NCI-H187 treated with DMSO at 0.1 percent for 48 hours (cell line): Measurements from ENCODE around the gene BMP2K.

ENCODE experiments used
- DNase-seq: peaks from one replicate; lab custom pipeline; 2025; lab: John Stamatoyannopoulos, UW

Gene BMP2K

DNA sequence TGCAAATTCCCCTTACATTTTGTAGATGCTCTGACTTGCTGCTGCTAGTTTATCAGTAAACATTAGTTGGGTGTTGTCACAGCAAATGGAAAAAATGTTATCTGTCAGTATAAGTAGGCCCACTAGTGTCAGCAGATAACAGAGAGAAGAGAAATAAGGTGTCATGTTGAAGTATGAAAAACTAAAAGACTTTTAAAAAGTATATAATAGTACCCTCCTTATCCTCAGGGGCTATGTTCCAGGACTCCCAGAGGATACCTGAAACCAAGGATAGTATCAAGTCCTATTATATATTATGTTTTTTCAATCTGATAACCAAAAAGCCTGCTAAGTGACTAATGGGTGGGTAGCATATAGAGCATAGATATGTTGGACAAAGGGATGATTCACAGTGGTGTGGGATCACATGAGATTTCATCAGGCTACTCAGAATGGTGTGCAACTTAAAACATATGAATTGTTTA is 11.6 kb upstream of the BMP2K start:
- no peak for DNase-seq

DNA sequence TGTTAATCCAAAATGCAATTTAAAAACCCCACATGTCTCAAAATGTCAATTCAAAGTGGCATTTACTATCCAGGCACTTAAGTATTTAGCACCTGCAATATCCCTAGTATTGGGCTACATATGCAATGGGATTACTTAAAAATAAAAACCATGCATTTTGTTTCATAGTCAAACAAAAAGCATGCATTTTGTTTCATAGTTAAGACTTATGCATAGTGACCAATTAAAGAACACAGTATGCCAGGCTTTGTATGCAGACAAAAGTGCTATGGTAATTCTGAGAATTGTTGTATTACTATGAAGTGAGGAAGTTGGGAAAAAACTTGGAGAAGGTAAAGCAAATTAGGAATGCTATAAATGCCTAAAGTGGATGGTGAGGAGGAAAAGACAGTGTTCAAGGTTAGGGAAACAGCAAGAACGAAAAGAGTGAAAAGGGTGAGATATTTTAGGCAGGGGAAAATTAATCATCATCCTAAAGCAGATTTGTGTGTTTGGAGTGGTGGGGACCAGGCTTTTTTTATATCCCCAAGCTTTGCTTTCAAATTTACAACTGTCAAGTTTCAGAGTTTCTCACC is 10.6 kb upstream of the BMP2K start:
- no peak for DNase-seq

DNA sequence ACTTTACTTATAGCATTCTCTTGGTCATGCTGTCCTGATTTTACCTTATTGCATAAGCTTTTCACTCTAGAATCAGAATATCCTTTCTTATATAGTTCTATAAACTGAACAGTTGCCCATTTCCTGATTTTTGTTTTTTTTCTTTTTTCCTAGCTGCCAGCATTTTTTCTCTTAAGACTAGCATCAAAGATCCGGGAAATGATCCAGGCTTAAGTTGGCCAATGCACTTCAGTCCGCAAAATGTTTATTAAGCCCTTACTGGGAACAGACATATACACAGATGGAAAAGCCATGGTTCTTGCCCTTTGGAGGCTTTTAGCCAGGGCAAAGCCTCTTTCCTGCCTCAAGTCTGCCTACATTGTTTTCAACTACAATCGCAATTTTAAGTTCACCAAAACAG is 10.1 kb upstream of the BMP2K start:
- DNase-seq, result no peak

DNA sequence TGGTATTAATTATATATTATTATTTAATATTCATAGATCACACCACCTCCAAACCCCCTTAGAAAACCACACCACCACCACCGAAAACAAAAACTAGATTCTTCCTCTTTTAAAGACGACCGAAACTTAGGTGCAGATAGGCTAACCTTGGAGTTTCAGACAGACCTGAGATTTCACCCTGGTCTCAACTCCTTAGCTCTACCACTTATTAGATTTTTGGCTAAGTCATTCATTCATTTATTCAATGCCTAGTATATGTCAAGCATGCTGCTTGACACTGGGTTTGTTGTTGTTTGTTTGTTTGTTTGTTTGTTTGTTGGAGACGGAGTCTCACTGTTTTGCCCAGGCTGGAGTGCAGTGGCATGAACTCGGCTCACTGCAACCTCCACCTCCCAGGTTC is 9.5 kb upstream of the BMP2K start:
- DNase-seq, result no peak

DNA sequence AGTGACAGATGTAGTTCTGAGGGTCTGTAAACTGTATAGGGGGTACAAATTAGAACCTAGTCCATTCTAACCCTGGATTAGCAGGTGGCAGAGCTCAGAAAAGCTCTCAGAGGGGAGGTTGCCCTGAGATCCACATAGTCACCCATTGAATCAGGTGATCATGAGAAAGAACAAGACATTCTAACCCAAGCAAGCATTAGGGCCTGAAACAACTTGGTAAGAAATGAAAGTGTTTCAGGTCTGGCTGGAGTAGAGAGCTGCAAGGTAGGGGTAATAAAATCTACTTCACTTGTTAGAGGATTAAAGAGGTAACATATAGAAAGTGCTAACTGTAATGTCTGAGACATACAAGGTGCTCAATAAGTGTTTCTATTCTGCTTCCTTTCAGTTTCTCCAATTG is 8.8 kb upstream of the BMP2K start:
- no peak for DNase-seq

DNA sequence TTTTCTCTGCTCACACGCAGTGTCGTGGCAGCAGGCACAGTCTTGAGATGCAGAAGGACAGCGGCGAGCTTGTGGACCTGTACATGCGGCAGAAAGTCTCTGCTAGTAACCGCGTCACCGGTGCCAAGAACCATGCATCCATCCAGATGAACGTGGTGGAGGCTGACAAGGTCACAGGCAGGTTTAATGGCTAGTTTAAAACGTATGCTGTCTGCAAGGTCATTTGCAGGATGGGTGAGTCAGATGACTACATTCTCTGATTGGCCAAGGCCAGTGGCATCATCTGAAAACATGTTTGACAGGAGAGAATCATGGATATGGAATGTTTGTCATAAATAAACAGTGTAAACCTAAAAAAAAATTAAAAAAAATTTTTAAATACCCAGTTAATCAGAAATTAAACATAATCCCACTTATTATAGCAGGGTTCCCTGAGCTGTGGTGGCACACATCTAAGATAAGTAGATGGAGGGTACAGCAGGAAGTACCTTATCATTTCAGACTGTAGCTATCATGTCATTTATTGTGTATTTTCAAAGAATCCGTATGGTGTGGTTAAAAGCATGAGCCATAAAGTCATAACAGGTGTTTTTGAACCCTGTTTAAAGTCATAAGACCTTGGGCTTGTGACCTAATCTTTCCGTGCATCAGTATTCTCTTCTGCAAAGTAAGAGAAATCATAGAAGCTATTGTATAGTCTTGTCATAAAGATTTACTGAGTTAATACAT is 7.5 kb upstream of the BMP2K start:
- no peak for DNase-seq

DNA sequence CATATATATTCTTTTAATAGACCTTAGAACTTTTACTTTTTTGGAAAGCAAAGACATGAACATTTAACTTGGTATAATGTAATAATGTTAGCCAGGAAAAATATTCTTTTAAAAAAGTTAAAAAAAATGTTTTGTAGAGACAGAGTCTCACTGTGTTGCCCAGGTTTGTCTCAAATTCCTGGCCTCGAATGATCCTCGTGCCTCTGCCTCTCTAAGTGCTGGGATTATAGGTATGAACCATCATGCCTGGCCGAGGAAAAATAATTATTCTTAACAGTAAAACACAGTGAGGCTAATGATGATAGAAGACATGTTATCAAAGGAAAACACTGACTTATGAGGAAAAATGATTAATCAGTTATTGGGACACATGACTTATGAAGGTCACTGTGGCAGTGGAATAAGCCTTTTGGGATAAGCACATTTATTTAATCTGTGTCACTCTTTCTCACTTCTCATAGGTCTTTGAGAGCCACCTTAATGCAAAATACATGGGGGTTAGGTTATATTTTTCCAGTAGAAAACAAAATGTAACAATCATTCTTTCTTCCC is 6.0 kb upstream of the BMP2K start:
- no peak for DNase-seq

DNA sequence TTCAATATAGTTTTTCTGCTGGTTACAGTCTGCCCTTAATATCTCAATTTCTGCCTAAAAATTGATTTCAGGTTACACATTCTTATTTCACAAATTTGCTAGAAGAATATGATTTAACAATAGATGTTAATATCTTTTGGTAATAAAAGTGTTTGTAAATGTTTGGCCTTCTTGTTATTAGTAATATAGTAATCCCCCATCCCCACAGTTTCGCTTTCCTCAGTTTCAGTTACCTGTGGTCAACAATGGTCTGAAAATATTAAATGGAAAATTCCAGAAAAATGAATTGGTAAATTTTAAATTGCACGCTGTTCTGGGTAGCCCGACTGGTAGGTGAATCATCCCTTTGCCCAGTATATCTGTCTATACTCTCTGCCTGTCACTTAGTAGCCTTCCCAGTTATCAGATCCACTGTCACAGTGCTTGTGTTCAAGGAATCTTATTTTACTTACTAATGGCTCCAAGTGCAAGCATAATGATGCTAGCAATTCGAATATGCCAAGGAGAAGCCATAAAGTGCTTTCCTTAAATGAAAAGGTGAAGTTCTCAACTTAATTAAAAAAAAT is 3.5 kb upstream of the BMP2K start:
- no peak for DNase-seq

DNA sequence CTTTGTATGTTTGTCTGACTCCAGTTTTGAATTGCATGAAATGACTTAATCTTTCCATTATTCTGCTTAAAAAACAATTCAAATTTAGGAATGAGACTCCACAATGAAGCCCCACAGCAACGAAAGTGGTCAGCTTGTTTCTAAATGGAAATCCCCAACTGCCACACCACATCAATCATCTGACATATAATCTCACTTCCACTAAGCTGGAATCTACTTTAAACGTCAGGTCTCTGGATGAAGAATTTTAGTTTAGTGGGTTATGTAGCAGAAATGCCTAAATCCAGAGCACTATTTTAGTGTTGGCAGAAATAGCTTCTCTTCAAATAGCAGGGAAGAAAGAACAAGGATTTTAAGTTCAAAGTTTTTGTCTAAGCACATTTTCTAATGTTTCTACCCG is 1.7 kb upstream of the BMP2K start:
- no peak for DNase-seq

DNA sequence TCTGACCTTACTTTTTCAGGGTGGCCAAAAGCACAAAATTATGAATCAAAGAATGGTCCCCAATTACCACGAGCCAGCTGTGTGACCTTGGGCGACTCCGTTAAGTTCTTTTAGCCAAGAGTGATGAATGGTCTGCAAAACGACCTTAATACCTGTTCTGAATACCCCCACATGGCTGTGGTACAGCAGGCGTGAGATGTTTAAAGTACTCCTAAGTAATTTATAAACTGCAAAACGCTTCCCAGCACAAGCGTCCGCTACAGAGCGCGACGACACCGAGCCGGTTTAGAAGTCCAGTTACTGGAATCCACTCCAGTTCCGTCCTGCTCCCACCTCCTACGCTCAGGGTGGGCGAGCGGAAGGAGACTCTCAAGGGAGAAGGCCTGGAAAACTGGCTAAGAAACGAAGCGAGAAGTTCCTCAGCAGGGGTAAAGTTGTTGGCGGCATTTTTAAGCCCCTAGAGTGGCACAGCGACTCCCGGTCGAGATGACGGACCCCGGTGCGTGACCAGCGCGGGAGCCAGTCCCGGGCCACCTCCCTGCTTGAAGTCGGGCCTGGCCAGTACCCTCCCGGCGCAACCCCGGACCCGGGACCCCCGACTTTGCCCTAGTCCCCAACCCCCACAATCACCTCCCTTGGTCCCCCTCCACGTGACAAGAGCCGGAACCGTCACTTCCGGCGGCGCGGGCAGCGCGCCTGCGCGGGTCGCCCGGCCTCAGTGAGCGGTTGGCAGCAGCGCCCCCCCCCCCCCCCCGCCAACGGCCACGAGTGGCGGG is 659 bp upstream of the BMP2K start:
- DNase-seq, result no peak

DNA sequence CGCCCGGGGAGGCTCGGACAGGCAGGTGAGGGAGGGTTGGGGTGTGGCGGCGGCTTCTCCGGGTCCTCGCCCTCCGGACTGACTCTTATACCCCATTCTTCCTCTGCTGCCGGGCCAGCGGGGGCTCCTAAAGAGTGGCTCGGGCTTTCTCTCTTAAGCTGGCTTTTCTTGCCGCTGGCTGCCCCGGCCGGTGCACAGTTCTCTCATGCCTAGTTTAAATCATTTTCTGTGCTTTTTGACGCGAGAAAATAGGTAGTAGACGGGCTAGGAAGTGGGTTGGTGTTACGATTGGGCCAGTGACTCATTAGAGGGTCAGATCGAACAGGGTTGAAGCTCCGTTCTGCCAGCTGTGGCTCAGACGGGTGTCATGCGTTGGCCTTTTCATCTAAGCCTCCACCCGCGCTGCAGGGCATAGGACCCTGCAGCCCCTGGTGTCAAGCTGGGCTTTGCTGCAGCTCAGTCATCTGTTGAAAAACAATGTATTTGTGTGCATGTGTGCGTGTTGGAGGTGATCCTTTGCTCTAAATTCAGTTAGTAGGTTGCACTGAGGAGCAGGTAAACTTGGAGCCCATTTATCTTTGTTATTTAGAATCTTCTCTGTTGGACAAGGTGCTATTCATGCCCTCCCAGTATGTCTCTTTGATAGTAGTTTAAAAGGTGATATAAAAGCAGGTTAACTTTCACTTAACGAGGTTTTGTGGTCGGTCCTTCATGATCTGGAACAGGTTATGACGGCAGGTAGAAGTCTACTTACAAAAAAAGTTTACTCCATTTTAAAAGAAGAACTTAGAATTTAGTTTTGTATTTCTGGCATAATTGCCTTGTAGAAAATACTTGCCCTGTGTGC is 802 bp downstream of the BMP2K start:
- no peak for DNase-seq

DNA sequence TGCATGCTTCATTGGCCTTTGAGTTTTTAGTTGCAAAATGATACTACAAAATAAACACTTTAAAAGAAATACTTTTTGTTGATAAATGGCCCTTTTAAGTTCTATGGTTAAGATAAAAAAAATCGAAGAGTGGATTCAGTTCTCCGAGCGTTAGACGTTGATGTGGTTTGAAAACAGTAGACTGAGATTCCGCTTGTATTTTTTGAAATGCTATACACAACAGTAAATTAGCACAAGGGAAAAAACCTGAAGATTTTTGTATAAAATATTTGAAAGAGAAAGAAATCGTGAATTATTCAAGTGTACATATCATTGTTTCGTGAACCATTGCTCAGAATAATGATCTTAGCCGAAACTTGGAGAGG is 1.4 kb downstream of the BMP2K start:
- DNase-seq, result no peak

DNA sequence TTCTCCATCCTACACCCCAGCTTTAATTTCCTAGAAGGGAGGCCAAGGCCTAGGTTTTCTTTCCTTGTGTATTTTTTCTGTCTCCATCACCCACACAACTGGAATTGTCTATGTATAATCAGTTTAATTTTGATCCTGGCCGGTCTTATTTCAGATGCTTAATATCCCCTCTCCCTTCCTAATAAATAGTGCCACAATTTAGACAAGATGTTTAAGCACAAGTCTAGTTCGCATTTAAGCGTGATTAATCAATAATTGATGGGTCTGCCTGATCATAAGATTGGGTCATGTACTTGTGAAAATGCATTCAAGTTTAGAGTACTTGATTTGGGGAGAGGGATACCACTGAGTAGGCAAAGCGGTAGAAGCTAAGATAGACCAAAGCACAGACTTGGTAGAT is 2.4 kb downstream of the BMP2K start:
- no peak for DNase-seq

DNA sequence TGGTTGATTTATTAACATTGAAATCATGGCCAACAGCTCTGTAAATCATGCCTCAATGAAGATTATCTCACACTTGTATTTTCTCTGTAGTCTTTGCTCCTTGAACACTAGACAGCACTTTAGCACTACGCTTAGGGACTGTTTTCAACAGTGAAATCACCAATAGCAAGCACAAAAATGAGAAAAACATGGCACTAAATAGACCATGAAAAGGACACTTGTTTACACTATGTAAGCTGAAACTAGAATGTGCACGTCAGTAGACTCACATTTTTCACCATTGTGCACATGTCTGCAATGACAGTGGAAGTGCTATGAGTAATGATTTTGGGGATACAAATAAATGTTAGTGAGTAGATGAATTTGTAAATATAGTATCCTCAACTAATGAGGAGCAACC is 3.1 kb downstream of the BMP2K start:
- DNase-seq, result no peak

DNA sequence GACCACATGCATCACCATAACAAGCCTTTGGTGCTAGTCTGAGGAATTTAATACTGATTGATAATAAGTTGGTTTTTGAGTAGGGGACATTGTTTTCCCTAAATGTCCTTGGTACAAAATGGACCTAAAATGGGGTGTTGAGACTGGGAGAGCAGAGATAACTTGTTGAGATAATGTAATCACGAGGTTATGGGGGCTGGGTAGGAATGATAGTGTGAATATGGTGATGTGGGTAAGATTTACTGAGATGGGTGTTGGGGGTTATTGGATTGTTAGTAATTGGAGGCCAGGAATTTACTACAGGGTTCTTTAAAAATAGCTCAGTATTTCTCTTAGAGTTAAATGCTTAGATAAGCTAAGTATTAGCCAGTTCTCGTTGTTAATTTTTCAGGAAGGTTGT is 3.9 kb downstream of the BMP2K start:
- DNase-seq, result no peak

DNA sequence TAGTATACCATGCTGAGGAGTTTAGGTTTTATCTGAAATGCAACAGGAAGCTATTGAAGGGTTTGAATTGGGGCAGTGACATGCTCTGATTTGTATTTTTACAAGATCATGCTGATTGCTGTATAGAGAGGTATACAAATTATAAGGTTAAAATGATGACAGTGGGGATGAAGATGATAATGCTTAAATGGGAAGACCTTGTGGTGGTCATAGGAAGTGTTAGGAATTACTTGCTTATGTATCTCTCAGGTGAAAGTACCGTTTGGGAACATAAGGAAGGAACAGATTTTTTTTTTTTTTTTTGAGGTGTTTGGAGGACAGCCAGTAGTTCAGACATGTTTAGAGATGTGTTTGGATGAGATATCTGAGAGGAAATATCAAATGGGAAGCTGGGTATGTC is 5.0 kb downstream of the BMP2K start:
- no peak for DNase-seq

DNA sequence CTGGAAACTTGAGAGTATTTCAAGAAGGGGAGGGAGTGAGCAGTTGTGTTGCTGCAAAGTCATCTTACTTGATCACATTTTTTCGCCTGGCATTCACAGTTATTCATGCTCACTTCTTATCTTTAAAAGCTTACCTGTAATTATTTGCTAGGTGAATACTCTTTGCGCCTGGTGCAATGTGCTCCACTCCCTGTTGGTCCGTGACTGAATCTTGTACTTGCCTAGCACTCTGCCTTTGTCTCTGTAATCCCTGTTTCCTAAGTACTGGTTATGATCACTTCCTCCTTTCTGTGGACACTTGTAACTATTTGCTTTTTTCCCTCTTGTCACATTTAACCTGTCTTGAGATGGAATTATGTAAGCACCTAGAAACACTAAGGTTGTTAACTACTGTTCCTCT is 5.8 kb downstream of the BMP2K start:
- DNase-seq, result no peak

DNA sequence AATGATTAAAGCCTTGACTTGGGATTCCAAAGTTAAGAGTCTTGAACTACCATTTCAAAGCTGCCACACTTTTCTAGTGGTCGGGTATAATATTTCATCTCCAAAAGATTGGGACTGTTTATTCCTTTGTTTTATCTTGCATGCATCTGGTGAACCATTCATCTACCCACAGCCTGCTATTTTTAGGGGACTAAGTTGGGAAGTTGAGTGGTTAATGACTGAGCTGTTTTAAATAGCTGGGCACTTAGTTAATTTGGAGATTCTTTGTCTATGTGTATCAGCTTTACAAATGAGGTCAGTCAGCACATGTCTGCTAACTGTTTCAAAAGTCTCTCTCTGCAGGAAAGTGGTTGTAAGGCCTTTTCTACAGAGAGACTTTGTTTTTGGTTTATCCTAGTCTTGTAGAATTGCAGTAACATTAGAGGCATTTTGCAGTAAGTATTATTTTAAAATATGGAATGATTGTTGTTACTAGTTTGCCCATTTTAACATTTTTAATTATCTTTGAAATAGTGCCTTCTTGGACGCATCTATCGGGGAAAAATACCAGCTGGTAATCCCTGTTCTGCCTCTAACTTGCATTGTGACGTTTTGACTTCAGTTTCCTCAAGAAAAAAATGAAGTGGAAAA is 8.2 kb downstream of the BMP2K start:
- no peak for DNase-seq

DNA sequence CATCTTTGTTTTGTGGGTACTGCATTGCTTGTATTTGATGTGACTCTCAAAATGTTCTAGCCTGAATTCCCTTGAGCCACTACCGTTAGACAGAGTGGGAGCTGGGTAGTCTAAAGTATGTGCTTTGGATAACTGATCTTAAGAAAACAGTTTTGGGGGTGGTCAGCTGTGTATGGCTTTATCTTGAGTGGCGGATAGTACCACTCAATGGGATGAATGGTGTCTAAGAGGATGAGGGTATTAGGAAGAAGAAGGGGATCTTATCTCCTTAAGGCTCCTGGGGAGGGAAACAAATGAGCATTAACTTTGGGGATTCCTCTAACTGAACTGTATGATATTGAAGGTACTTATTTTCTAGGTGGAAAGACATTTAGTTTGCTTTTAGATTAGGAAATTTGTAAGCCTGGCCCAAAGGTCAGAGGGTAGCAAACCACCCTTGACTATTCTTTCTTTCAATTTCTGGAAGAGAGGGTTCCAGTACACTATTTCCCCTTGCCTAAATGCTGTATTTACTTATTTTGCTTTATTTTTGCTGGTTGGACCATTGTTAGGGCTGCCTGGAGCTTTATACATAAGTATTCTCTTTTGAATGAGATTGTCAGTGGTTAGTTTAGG is 11.3 kb downstream of the BMP2K start:
- no peak for DNase-seq

DNA sequence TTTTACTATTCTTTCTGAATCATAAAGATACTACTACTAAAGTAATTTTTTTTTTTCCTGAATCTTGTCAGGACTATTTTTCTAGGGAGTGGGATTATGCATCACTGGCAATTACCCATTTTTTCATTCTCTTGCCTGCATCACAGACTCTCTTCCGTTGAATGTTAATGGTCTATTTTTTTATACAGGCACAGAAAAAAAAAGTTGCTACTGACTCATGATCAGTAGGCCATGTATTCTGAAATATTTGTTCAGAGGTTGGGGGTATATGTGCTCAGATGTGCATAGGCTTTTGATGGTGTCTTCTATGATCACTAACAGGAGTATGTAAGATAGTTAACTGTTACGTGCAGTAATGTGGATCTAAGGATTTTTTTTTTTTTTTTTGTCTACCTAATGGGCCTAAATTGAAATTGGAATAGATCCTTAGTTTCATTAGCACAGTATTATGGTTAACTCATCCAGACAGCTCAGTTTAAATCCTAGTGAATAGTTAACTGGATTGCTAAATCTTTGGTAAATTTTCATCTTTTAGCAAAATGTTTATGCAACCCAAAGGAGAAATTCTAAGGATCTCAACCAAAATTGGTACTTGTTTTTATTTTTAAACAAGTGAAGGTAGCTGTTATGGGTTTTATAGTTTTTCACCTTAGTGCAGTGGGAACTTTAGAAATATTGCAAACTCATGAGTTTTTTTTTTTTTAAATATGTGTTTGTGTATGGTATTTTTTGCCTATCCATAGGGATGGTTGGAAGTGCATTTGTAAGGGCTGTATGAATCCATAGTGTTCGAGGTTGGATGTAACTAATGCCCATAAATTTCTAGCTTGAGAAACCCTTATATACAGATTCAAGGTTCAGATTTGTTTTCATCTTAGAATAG is 12.1 kb downstream of the BMP2K start:
- no peak for DNase-seq
